KMS-11 (cell line): ENCODE measurements around the gene MT2A.

Source experiments
- H2AFZ ChIP-seq: fragments of 200-600 bp; sonication (generic); 2 replicates; pipeline ENCODE4 v1.6.1; 2016; ENCODE audit warnings: antibody characterized with exemption, mixed run types, low read depth
- H3K27ac ChIP-seq: fragments of 200-600 bp; sonication (generic); 2 replicates; pipeline ENCODE4 v1.6.1; 2016; ENCODE audit warnings: mild to moderate bottlenecking, mixed run types
- H3K27me3 ChIP-seq: fragments of 200-600 bp; sonication (generic); 2 replicates; pipeline ENCODE4 v1.6.1; 2017; ENCODE audit warnings: mild to moderate bottlenecking, low read depth, mixed run types, moderate library complexity; ENCODE audit not compliant: insufficient read depth
- H3K36me3 ChIP-seq: fragments of 200-600 bp; sonication (generic); 2 replicates; pipeline ENCODE4 v1.6.1; 2017; ENCODE audit warnings: mild to moderate bottlenecking, mixed run types; ENCODE audit not compliant: insufficient read depth
- H3K4me1 ChIP-seq: fragments of 200-600 bp; sonication (generic); 2 replicates; pipeline ENCODE4 v1.6.1; 2016; ENCODE audit warnings: mild to moderate bottlenecking, low read depth, mixed run types; ENCODE audit not compliant: poor library complexity, severe bottlenecking
- H3K4me2 ChIP-seq: fragments of 200-600 bp; sonication (generic); 2 replicates; pipeline ENCODE4 v1.7.0; 2016; ENCODE audit warnings: mild to moderate bottlenecking, mixed run types
- H3K4me3 ChIP-seq: fragments of 200-600 bp; sonication (generic); IDR thresholded peaks from 2 replicates; pipeline ENCODE4 v1.6.1; 2017; ENCODE audit warnings: low read depth, low read length, mixed read lengths; ENCODE audit not compliant: insufficient read depth
- H3K79me2 ChIP-seq: fragments of 200-600 bp; sonication (generic); 2 replicates; pipeline ENCODE4 v1.6.1; 2016; ENCODE audit warnings: low read depth, mixed run types; ENCODE audit not compliant: insufficient read depth
- H3K9ac ChIP-seq: fragments of 200-600 bp; sonication (generic); 2 replicates; pipeline ENCODE4 v1.6.1; 2016; ENCODE audit warnings: mild to moderate bottlenecking, mixed run types
- H4K20me1 ChIP-seq: fragments of 200-600 bp; sonication (generic); 2 replicates; pipeline ENCODE4 v1.6.1; 2016; ENCODE audit warnings: mild to moderate bottlenecking, mixed run types; ENCODE audit not compliant: insufficient read depth
- CTCF ChIP-seq: fragments of 200-600 bp; sonication (generic); conservative IDR thresholded peaks from 2 replicates; pipeline ENCODE4 v1.6.1; 2017; ENCODE audit warnings: low read depth, mild to moderate bottlenecking, antibody characterized with exemption, low read length, moderate library complexity, mixed read lengths

MT2A gene

GRCh38 chr16:56649271-56649670 lies 40.9 kb downstream of the MT2A start:
- Histone ChIP-seq H3K9ac (no peak overlapping the region), H3K79me2 (no peaks in the 10 kb centered on the region), H2AFZ (no peak overlapping the region), H3K4me2 (no peak overlapping the region), H3K4me3 (no peak overlapping the region), H3K4me1 (no peaks in the 10 kb centered on the region), H3K27me3 (no peaks in the 10 kb centered on the region), H3K27ac (no peak overlapping the region), H3K36me3 (no peaks in the 10 kb centered on the region), H4K20me1 (no peaks in the 10 kb centered on the region)
- TF ChIP-seq CTCF = no peak

GRCh38 chr16:56649820-56650219 lies 41.4 kb downstream of the MT2A start:
- H3K27me3 ChIP-seq = no peaks in the 10 kb centered on the region
- H3K79me2 ChIP-seq = no peaks in the 10 kb centered on the region
- H3K4me3 ChIP-seq = no peak overlapping the region
- H3K27ac ChIP-seq = no peak overlapping the region
- no peak for TF ChIP-seq CTCF
- no peak overlapping the region for H2AFZ ChIP-seq
- H3K36me3 ChIP-seq = no peaks in the 10 kb centered on the region
- H3K4me1 ChIP-seq = no peaks in the 10 kb centered on the region
- no peak overlapping the region for H3K9ac ChIP-seq
- no peaks in the 10 kb centered on the region for H4K20me1 ChIP-seq
- no peak overlapping the region for H3K4me2 ChIP-seq

GRCh38 chr16:56651586-56651985 lies 43.2 kb downstream of the MT2A start, which contains the start of gene MT1B:
MT1B (plus strand) TSS chr16:56651886; CDS start chr16:56651954, 68 bp downstream.
- H2AFZ ChIP-seq = no peak within 1 kb of the TSS
- H3K27me3 ChIP-seq = no peaks in the 10 kb centered on the region
- no peaks in the 10 kb centered on the region for H3K79me2 ChIP-seq
- no peaks in the 10 kb centered on the region for H4K20me1 ChIP-seq
- no peak within 1 kb of the TSS for H3K27ac ChIP-seq
- no peak for TF ChIP-seq CTCF
- H3K4me3 ChIP-seq = no peak within 1 kb of the TSS
- no peak within 1 kb of the TSS for H3K9ac ChIP-seq
- H3K4me1 ChIP-seq = no peaks in the 10 kb centered on the region
- H3K4me2 ChIP-seq = no peak within 1 kb of the TSS
- H3K36me3 ChIP-seq = no peaks in the 10 kb centered on the region

- Histone ChIP-seq H3K4me2 (no peak overlapping the region), H3K27ac (no peak overlapping the region), H4K20me1 (no peaks in the 10 kb centered on the region), H3K36me3 (no peaks in the 10 kb centered on the region), H3K4me1 (no peaks in the 10 kb centered on the region), H3K27me3 (no peaks in the 10 kb centered on the region), H3K4me3 (no peak overlapping the region), H2AFZ (no peak overlapping the region), H3K9ac (no peak overlapping the region), H3K79me2 (no peaks in the 10 kb centered on the region)
- TF ChIP-seq CTCF = no peak
Observed at GRCh38 chr16:56652600-56652999, 44.2 kb downstream of the MT2A start.
